HPDE6-E6E7 (cell line): ENCODE results near the gene RNASE11.
"Not testable (repeated sequence)": the region's sequence is repeated elsewhere in the genome, so short reads cannot be mapped to it uniquely, and the experiment has no call there.

Experiments
- DNase-seq: peaks from one replicate; pipeline ENCODE4 v3.0.0; 2011; ENCODE audit warnings: missing footprints; ENCODE audit errors: extremely low spot score

Gene RNASE11

GRCh38 chr14:20614038-20614840 lies 26.4 kb upstream of the RNASE11 start:
- no peak for DNase-seq

- DNase-seq, result peak; percentile 76
These were observed 25.6 kb upstream of the RNASE11 start for GRCh38 chr14:20613094-20614037.

- no peak for DNase-seq
These were observed 24.6 kb upstream of the RNASE11 start for GRCh38 chr14:20612403-20612802.

- DNase-seq, result no peak
These were observed 23.5 kb upstream of the RNASE11 start for GRCh38 chr14:20611277-20611676.

GRCh38 chr14:20610002-20610765 lies 22.4 kb upstream of the RNASE11 start:
- peak; percentile 59 for DNase-seq

GRCh38 chr14:20609215-20610001 lies 21.6 kb upstream of the RNASE11 start:
- peak; percentile 63 for DNase-seq

- DNase-seq, result no peak
These were observed 20.7 kb upstream of the RNASE11 start for GRCh38 chr14:20608383-20609110.

GRCh38 chr14:20607617-20608016 lies 19.8 kb upstream of the RNASE11 start:
- DNase-seq, result no peak

GRCh38 chr14:20606902-20607242 lies 19.1 kb upstream of the RNASE11 start:
- DNase-seq, result no peak

GRCh38 chr14:20606190-20606901 lies 18.5 kb upstream of the RNASE11 start:
- DNase-seq, result peak; percentile 44

- DNase-seq, result no peak
These were observed 16.3 kb upstream of the RNASE11 start for GRCh38 chr14:20603813-20604690.

GRCh38 chr14:20602583-20602982 lies 14.8 kb upstream of the RNASE11 start:
- no peak for DNase-seq

- no peak for DNase-seq
These were observed 13.7 kb upstream of the RNASE11 start for GRCh38 chr14:20601522-20601921.

GRCh38 chr14:20597108-20597507 lies 9.3 kb upstream of the RNASE11 start:
- DNase-seq, result no peak

GRCh38 chr14:20595726-20596125 lies 7.9 kb upstream of the RNASE11 start:
- not testable (repeated sequence) for DNase-seq

- DNase-seq, result no peak
These were observed 4.8 kb upstream of the RNASE11 start for GRCh38 chr14:20592574-20592973.

GRCh38 chr14:20591235-20591634 lies 3.4 kb upstream of the RNASE11 start, which contains the start of gene RNASE12:
Gene RNASE12, minus strand, starts transcription at chr14:20591376. Its CDS starts 653 bp downstream, at chr14:20590723.
- DNase-seq, result no peak

- DNase-seq, result no peak
These were observed 3.9 kb downstream of the RNASE11 start for GRCh38 chr14:20583908-20584307.

GRCh38 chr14:20583142-20583541 lies 4.7 kb downstream of the RNASE11 start:
- no peak for DNase-seq
